HG02970 (cell line): ENCODE measurements around the gene MYL9.
A peak's percentile ranks its signal among the peaks of the same experiment; 100 is the strongest.
"Not testable (repeated sequence)": the region's sequence is repeated elsewhere in the genome, so short reads cannot be mapped to it uniquely, and the experiment has no call there.

Experiments used
- ATAC-seq: cut with Tn5 transposase; IDR thresholded peaks from one replicate; pipeline ENCODE4 v1.9.1; 2021; ENCODE audit warnings: mild to moderate bottlenecking, moderate library complexity, moderate number of reproducible peaks; ENCODE audit not compliant: unreplicated experiment, low FRiP score

MYL9 gene

DNA sequence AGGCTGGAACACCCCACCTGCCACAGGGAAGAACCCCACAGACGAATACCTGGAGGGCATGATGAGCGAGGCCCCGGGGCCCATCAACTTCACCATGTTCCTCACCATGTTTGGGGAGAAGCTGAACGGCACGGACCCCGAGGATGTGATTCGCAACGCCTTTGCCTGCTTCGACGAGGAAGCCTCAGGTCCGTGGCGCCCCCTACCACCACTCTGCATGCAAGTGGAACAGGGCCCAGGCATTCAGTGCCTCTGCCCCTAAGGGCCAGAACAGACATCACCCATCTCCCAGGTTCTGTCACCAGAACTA, 6.6 kb downstream of the MYL9 start:
- no peak for ATAC-seq

DNA sequence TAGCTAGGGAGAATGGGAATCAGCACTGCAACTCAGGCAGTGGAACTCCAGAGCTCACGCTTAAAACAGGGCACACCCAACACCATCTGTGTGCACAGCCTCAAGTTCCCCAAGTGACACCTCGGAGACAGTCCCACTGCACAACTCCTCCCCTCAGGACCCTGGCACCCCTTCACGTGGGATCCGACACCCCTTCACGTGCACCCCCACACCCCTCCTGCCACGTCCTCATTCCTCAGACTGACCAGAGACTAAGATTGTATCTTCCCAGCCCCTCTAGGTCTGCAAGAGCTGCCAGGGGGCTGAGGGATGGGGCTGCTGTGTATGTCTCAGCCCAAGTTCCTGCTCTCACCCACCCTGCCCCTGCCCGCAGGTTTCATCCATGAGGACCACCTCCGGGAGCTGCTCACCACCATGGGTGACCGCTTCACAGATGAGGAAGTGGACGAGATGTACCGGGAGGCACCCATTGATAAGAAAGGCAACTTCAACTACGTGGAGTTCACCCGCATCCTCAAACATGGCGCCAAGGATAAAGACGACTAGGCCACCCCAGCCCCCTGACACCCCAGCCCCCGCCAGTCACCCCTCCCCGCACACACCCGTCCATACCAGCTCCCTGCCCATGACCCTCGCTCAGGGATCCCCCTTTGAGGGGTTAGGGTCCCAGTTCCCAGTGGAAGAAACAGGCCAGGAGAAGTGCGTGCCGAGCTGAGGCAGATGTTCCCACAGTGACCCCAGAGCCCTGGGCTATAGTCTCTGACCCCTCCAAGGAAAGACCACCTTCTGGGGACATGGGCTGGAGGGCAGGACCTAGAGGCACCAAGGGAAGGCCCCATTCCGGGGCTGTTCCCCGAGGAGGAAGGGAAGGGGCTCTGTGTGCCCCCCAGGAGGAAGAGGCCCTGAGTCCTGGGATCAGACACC, 7.6 kb downstream of the MYL9 start:
- ATAC-seq: no peak

DNA sequence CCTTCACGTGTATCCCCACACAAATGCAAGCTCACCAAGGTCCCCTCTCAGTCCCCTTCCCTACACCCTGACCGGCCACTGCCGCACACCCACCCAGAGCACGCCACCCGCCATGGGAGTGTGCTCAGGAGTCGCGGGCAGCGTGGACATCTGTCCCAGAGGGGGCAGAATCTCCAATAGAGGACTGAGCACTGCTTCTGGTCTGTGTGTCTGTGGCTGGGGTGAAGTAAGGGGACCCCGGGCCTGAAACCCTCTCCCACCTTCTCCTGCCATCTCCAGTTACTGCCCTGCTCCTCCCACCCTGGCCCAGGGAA, 8.3 kb downstream of the MYL9 start:
- ATAC-seq: no peak

DNA sequence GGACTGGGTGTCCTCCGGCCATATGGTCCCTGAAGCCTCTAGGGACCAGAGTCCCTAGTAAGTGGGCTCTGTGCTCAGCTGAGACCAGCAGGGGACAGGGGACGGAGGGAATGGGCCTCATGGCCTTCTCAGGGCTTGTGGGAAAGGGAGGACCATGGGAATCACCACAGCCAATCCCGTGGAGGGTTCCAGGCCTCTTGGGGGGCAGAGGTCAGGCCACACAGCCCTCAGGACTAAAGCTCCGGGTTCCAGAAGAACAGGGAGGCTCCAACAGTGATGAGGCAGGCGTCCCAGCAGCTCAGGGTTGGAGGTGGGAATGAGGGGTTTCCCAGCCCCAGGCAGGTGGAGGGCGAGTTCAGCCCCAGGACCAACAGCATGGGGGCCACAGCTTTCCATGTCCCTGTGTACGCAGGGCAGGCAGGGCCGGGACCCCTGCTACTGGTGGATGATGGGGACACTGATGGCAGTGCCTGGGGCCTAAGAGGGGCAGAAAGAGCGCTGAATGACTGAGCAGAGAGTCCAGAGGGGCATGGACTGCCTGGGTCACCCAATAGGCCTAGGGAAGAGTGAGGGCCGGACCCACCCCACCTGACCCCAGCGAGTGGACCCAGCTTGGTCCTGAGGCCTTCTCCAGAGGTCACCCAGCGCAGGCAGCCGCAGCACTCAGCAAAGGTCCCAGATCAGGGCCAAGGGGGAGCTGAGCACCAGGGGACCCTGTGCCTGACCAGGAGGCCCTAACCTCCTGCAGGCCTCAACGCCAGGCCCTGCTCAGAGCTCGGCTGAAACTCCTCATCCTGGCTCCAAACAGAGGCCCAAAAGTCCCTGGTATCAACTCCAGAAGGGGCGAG, 8.8 kb downstream of the MYL9 start:
- no peak for ATAC-seq

DNA sequence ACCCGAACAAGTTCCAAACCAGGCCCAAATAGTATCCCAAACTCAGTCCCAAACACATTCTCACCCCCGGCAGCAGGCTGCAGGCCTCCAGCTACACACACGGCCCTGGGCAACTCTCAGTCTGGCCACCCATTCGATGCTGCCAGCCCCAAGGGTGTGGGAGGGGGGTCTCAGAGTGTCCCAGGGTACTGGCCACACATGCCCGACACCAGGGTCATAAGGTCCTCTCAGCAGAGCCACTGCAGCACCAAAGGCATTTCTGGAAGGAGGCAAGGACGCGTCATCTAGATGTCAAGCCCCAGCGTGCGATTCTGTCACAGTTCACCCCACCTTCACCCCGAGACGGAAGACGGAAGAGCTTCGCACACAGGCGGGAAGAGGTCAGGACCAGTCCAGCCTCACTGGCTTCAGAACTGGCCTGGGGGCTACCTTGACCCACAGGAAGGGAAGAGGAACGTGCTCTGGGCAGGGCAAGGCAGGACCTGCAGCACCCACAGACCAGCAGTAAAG, 9.5 kb downstream of the MYL9 start:
- ATAC-seq: no peak

DNA sequence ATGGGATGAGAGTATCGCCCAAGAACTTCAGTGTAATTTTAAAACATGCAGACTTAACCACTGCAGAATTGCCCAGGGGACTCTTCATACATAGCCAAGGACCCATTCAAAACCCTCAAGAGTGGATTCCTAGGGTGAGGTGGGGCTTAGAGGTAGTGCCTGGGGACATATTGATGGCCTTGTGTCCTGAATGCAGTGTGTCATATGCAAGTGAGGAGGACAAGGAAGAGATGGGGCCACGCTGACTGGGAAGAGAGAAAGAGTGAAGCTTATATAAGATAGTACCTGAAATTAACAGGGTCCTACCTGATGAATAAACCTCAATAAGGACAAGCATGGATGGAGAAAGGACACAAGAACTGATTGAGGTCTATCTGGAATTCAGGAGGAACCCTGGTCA, 13.9 kb downstream of the MYL9 start:
- no peak for ATAC-seq

DNA sequence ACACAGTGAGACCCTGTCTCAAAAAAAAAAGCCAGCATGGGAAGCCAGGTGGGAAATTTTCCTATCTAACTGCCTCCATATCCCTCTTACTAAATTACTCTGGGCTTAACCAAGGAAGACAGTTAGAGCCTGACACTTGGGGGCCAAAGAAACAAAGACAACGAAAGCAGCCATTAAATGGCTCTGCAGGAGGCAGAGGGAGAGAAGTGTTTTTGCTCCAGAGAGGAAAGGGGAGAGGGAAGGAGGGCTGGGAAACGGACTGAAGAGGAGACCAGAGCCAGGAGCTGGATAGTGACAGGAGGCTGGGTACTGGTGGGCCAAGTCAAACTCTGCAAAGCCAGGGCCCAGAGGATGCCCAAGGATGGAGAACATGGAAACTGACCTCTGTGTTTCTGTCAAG, 21.4 kb downstream of the MYL9 start:
- no peak for ATAC-seq

DNA sequence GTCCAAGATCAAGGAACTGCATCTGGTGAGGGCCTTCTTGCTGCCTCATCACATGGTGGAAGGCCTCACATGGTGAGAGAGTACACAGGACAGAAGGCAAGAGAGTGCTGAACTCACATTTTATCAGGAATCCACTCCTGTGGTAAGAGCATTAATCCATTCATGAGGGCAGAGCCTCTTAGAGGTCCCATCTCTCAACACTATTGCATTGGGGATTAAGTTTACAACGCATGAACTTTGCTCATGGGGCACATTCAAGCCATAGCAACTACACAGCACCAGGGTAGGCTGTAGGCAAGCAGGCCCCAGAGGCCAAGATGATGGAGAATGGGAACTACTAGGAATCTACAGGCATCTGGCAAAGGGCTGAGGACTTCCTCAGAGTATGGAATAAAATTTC, 22.1 kb downstream of the MYL9 start:
- ATAC-seq: no peak

DNA sequence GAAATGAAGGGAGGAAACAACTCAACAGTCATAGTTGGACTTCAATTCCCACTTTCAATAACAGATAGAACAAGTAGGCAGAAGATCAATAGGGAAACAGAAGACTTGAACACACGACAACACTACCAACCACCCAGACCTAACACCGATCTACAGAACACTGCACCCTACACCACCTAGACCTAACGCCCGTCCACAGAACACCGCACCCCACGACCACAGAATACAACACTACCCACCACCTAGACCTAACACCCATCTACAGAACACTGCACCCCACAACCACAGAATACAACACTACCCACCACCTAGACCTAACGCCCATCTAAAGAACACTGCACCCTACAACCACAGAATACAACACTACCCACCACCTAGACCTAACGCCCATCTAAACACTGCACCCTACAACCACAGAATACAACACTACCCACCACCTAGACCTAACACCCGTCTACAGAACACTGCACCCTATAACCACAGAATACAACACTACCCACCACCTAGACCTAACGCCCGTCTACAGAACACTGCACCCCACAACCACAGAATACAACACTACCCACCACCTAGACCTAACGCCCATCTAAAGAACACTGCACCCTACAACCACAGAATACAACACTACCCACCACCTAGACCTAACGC, 22.9 kb downstream of the MYL9 start:
- not testable (repeated sequence) for ATAC-seq

DNA sequence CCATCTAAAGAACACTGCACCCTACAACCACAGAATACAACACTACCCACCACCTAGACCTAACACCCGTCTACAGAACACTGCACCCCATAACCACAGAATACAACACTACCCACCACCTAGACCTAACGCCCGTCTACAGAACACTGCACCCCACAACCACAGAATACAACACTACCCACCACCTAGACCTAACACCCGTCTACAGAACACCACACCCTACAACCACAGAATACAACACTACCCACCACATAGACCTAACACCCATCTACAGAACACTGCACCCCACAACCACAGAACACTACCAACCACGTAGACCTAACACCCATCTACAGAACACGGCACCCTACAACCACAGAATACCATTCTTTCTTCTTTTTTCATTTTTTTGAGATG, 23.4 kb downstream of the MYL9 start:
- not testable (repeated sequence) for ATAC-seq

DNA sequence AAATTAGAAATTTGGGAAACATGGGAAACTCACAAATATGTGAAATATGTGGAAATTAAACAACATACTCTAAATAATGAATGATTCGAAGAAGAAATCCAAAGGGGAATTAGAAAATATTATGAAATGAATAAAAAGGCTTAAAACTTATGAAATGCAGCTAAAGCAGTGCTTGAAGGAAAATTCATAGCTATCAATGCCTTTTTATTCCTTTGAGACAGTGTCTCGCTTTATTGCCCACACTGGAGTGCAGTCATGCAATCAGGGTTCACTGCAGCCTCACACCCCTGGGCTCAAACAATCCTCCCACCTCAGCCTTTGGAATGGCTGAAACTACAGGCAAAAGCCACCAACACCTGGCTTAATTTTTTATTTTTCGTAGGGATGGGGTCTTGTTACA, 24.2 kb downstream of the MYL9 start:
- ATAC-seq: no peak

DNA sequence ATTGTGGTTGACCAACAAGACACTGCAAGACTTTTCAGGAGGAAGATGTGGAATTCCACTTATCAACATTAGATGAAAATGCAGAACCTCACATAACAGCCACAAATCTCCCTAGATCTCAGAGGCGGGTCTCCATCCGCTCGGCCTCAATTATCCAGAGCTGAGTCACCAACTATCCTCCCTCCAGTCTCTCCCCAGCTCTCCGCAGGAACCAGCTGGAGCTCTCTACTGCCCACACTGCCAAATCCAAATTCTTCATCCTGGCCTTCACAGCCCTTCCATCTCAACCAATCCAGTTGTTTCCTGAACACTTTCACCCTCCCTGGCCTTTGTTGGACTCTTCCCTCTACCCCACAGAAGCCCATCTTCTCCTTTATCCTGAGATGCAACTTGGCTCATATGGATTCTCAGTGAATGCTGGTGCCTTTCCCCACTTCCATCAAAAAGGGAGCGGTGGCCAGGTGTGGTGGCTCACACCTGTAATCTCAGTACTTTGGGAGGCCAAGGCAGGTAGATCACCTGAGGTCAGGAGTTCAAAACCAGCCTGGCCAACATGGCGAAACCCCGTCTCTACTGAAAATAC, 28.6 kb downstream of the MYL9 start:
- no peak for ATAC-seq

DNA sequence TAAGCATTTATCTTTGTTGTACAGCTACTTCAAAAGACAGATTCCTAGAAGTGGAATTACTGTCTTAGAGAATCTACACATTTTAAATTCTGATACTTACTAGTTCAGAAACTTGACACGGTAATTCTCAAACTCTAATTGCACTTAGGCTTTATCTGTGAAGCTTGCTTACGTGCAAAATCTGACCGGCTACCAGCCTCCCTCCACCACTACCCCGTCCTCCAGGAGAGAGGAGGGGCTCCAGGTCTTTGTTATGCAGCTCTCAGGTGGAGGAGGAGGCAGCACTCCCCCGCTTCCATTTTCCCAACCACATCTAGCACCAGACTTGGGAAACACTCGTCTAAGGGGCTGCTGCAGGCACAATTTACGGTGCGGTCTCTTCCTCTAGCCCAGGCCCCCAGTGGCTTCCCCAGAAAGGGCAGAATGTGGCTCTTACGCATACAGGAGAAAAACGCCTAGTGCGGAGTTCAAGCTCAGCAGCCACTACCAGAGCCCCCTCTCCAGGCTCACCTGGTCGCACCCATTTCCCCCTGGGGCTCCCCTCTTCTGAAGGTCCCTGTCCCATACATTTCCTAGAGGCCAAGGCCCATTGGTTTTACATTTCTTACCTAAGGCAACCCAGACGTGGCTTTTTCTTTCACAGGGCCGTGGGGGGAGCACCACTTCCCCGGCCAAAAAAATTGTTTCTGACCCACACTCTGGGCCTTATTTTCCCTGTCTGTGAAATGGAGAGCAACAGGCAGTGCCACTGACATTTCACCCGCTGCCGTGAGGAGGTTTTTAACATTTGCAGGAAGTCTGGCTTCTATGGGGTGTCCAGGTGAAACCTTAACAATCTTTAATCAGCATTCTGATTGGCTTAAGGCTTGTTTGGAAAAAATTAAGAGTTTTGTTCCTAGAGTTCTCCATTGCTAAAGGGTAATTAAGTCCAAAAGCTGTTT, 30.5 kb downstream of the MYL9 start:
- ATAC-seq: no peak

DNA sequence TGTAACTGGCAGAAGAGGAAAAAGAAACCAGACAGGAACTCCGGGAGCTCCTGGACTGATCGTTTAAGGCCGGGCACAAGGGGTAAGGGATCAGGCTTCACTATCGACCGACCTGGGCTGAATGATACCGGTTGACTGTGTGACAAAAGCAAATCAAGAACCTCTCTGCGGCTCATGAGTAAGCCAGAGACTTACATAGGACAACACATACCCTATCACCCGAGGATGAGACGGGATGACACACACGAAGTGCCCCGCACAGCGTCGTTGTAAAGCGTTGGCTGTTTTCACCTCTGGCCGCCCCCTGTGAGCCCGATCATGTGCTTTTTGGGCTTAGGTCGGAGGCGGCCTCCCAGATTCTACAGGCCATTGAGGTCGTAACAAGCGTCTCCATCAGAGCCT, 31.4 kb downstream of the MYL9 start:
- ATAC-seq: no peak

DNA sequence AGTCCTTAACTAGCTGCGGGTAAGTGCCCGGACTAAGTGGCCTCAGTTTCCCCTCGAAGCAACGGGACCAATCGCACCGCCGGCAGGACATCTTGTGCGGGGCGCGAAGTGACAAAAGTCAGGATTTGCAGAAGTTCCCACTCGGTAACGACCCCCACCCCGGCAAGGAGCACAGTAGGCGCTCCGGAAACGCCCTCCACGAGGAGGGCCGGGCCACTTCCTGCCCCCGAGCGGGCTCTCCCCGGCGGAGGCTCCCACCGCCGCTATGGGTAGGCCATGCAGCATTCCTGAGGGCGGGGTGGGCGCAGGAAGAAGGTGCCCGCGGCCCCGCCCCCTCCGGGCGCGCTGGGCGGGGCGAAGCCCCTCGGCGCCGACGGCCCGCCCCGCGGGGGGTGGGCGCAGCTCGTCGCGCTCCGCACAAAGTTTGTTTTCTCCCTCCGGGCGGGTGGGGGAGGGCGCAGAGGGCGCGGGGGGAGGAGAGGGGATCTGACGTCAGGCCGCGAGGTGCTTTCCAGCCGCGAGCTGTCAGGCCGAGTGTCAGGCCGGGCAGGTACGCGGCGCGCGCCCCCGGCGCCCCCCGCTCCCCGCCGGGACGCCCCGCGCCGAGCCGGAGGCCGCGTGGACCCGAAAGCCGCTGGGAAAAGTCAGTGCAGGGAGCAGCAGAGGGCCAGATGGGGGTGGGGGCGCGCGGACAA, 31.9 kb downstream of the MYL9 start, which contains the start of gene TGIF2:
Gene TGIF2 (plus strand): TSS at position 495 of the 695 bp plus-strand sequence. CDS start 5,178 bp downstream, outside the sequence.
- peak; percentile 70 for ATAC-seq

DNA sequence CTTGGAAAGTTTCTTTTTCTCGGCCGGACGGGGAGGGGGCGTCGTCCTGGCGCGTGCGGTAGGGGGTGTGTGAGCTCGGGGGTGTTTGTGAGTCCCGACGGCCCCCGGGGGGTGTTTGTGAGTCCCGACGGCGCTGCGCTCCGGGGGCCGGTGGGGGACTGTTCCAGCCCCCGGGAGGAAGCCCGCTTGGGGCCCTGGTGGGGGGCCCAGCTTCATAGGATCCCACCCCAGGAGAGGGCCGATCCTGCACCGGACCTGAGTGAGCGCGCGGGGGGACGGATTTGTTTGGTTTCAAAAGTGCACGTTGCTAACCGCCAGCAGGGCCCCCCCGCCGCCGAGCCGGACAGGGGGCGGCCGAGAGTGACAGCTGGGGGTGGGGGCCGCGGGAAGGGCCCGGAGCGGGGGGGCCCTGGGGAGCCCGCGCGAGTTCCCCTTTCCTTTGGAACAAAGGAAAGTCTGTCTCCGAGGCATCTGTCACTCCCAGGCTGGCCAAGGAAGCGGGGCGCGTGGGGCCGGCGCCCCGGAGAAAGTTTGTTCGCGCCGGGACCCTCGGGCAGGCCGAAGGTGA, 32.6 kb downstream of the MYL9 start:
- ATAC-seq: no peak

DNA sequence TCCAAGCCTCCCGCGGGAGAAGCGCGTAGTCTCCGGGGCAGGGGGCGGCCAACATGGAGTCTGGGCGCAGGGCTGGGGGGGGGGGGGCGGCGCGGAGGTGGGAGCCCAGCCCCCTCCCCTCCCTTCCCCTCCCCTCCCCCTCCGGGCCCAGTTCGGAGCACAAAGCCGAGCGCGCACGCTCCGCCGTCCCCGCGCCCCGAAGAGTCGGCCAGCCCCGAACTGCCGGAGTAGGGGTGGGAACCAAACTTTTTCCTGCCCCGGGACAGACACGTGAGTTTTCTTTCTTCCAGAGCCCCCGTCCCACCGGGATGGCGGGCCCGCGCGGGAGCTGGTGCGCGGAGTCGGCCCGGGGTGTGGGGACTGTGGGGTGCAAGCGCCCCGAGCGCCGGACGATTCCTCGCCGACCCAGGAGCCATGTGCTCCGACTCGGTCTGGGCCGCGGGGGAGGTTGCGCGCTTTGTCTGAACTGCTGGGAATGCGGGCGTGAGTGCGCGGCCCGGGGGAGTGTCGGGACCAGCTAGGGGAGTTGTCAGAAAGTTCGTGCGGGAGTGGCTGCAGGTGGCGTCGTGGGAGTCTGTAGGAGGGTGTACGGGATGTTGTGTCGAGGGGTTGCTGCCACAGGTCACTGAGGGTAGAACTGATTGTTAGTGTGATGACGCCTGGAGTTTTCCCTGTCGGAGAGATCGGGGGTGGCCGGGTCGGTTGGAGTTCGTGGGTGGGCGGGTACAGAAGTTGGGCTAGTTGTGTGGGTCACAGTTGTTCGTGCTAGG, 33.2 kb downstream of the MYL9 start:
- ATAC-seq: no peak

DNA sequence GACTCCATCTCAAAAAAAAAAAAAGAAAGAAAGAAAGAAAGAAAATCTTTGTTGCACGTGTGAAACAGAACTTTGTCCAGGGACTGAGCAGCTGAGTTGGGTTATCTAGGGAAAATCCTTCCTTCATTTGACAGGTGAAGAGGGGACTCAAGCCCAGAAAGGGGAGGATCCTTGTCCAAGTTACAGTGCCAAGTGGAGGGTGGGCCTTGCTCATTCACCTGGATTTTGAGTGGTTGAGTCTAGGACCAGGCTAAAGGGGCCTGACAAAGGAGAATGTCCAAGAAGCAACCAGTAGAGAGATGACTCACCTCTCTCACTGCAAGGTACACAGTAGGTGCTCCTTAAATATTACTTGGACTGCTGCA, 34.7 kb downstream of the MYL9 start:
- no peak for ATAC-seq
